ENCODE data around the gene ARHGAP10. TPM values are rescaled to one million over a fixed set of nuclear protein-coding genes. Genes with fewer than 3 reads are reported as not detected.

ARHGAP10 gene
- polyA plus RNA-seq, 1 experiment: 31.1 TPM

GRCh38 chr4:148076964-148077363 lies 345.1 kb downstream of the ARHGAP10 start:
- peaks cover 38% of the 10 kb centered on the region for H3K9me3 ChIP-seq (ENCODE audit: control insufficient read depth, insufficient read depth, low read length)
- CTCF ChIA-PET: interaction anchor here (1.0 kb wide), 1 partner anchor 210 kb away, joined by 3 read pairs; no protein-coding TSS in a partner anchor
- no peak for TF ChIP-seq CTCF (IDR thresholded peaks at IDR 0.05; ENCODE audit: low read depth, low read length)

GRCh38 chr4:148077581-148077980 lies 345.7 kb downstream of the ARHGAP10 start:
- H3K4me3 ChIP-seq (ENCODE audit: low read depth, low read length): no peak overlapping the region
- no peak for DNase-seq (ENCODE audit: low read depth, low spot score)
- POLR2A ChIA-PET: no interaction called here
- H3K9me3 ChIP-seq (ENCODE audit: control insufficient read depth, insufficient read depth, low read length): peaks cover 43% of the 10 kb centered on the region
- no peak for TF ChIP-seq CTCF (IDR thresholded peaks at IDR 0.05; ENCODE audit: low read depth, low read length)
- H3K27ac ChIP-seq (ENCODE audit: low read depth, low read length): no peak overlapping the region
- no peaks in the 10 kb centered on the region for H3K27me3 ChIP-seq (ENCODE audit: control insufficient read depth, insufficient read depth, low read length)
- CTCF ChIA-PET: interaction anchor here (1.0 kb wide), 1 partner anchor 210 kb away, joined by 3 read pairs; no protein-coding TSS in a partner anchor

More at GRCh38 chr4:148076964-148077363, 345.1 kb downstream of the ARHGAP10 start:
- DNase-seq (ENCODE audit: low read depth, low spot score): peak; percentile 34
- no peak overlapping the region for H3K27ac ChIP-seq (ENCODE audit: low read depth, low read length)
- H3K27me3 ChIP-seq (ENCODE audit: control insufficient read depth, insufficient read depth, low read length): no peaks in the 10 kb centered on the region
- no peak overlapping the region for H3K4me3 ChIP-seq (ENCODE audit: low read depth, low read length)
- POLR2A ChIA-PET: no interaction called here

GRCh38 chr4:148078061-148078460 lies 346.2 kb downstream of the ARHGAP10 start:
- DNase-seq (ENCODE audit: low read depth, low spot score): no peak
- ChIA-PET CTCF (interaction anchor here (1.0 kb wide), 1 partner anchor 211 kb away, joined by 3 read pairs; no protein-coding TSS in a partner anchor), POLR2A (no interaction called here)

GRCh38 chr4:148079961-148080360 lies 348.1 kb downstream of the ARHGAP10 start:
- Histone ChIP-seq H3K27me3 (ENCODE audit: control insufficient read depth, insufficient read depth, low read length) (no peaks in the 10 kb centered on the region), H3K9me3 (ENCODE audit: control insufficient read depth, insufficient read depth, low read length) (peaks cover 31% of the 10 kb centered on the region), H3K4me3 (ENCODE audit: low read depth, low read length) (no peak overlapping the region), H3K27ac (ENCODE audit: low read depth, low read length) (no peak overlapping the region)
- TF ChIP-seq CTCF (IDR thresholded peaks at IDR 0.05; ENCODE audit: low read depth, low read length): no peak
- no peak for DNase-seq (ENCODE audit: low read depth, low spot score)
- CTCF ChIA-PET: interaction anchor here (0.7 kb wide), 1 partner anchor 546 kb away, joined by 3 read pairs; no protein-coding TSS in a partner anchor
- POLR2A ChIA-PET: no interaction called here

More at GRCh38 chr4:148078061-148078460, 346.2 kb downstream of the ARHGAP10 start:
- Histone ChIP-seq H3K4me3 (ENCODE audit: low read depth, low read length) (no peak overlapping the region), H3K27ac (ENCODE audit: low read depth, low read length) (no peak overlapping the region), H3K9me3 (ENCODE audit: control insufficient read depth, insufficient read depth, low read length) (peaks cover 45% of the 10 kb centered on the region), H3K27me3 (ENCODE audit: control insufficient read depth, insufficient read depth, low read length) (no peaks in the 10 kb centered on the region)
- TF ChIP-seq CTCF (IDR thresholded peaks at IDR 0.05; ENCODE audit: low read depth, low read length): no peak

- TF ChIP-seq CTCF (IDR thresholded peaks at IDR 0.05; ENCODE audit: low read depth, low read length): no peak
- CTCF ChIA-PET: no interaction called here
- no peaks in the 10 kb centered on the region for H3K27me3 ChIP-seq (ENCODE audit: control insufficient read depth, insufficient read depth, low read length)
- no peak for DNase-seq (ENCODE audit: low read depth, low spot score)
- POLR2A ChIA-PET: no interaction called here
- no peak overlapping the region for H3K27ac ChIP-seq (ENCODE audit: low read depth, low read length)
- no peak overlapping the region for H3K4me3 ChIP-seq (ENCODE audit: low read depth, low read length)
- peaks cover 23% of the 10 kb centered on the region for H3K9me3 ChIP-seq (ENCODE audit: control insufficient read depth, insufficient read depth, low read length)
Observed at GRCh38 chr4:148081267-148081666, 349.4 kb downstream of the ARHGAP10 start.
